ENCODE measurements around the gene CELF5.

Gene CELF5

GRCh38 chr19:3248728-3249326, 24.4 kb downstream of the CELF5 start:
- no peak for DNase-seq

DNA sequence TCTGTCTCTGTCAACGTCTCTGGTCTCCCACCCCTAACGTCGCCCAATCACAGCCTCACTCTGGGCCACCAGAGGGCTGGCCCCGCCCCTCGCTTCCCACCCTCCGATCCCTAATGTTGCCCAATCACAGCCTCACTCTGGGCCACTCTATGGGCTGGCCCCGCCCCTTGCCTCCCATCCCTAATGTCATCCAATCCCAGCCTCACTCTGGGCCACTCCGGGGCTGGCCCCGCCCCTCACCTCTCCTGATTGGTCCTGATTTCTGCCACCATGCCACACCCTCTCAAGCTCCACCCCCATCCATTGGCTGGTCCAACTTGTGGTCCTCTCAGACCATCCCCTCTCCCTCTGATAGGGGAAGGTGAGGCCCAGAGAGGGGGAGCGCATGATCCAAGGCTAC, 24.9 kb downstream of the CELF5 start:
- no peak for DNase-seq

DNA sequence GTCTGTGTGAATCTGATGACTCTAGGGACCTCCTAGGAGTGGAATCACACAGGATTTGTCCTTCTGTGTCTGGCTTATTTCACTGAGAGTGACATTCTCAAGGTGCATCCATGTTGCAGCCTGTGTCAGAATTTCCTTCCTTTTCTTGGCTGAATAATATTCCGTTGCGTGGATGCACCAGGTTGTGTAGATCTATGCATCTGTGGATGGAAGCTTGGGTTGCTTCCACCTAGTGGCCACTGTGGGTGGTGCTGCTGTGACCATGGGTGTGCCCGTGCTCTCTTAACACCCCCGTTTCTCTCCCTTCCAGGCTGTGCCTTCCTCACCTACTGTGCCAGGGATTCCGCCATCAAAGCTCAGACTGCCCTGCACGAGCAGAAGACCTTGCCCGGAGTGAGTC, 26.2 kb downstream of the CELF5 start:
- peak; percentile 9 for DNase-seq

DNA sequence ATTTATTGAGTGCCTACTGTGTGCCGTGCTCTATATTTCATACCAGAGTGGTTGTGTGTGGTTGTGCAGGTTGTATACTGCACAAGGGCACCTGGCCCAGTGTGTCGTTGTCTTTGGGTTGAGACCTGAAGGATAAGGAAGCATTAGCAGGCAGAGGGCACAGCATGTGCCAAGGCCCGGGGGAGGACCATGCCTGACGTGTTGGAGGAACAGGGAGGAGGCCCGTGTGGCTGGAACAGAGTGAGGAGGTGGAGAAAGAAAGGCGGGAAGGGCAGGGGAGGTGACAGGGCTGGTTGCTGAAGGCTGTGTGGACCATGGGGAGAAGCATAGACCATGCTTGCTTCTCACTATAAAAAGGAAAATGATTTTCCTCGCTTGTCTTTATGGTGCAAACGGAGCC, 26.8 kb downstream of the CELF5 start:
- no peak for DNase-seq

DNA sequence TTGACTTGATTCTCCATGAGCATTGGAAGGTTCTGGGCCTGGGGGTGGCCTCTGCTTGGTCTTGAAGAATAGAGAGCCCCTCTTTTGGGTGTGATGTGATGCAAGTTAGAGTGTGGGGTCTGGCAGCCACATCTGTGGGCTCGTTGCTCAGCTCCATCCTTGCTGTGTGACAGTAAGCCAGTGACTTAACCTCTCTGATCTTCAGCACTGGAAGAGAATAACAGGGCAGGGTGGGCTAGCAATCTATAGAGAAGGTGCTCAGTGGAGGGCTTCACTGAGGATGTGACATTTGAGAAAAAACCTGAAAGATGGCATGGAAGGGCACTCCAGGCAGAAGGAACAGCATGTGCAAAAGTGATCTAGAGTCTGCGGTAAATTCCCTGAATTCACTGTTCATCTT, 28.2 kb downstream of the CELF5 start:
- DNase-seq: no peak

- no peak for DNase-seq
These were observed 28.8 kb downstream of the CELF5 start for GRCh38 chr19:3253270-3253669.

DNA sequence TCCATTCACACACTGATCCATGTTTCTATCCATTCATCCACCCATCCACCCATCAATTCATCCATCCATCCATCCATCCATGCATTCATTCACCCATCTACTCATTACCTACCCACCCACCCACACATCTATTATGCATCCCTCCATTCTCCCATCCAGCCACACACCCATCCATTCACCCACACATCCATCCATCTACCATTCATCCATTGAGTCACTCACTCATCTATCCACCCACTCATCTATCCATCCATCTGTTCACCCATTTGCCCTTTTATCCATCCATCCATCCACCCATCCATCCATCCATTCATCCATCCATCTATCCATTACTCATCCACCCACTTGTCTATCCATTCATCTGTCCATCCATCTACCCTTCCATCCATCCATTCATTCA, 30.1 kb downstream of the CELF5 start:
- DNase-seq: no peak

DNA sequence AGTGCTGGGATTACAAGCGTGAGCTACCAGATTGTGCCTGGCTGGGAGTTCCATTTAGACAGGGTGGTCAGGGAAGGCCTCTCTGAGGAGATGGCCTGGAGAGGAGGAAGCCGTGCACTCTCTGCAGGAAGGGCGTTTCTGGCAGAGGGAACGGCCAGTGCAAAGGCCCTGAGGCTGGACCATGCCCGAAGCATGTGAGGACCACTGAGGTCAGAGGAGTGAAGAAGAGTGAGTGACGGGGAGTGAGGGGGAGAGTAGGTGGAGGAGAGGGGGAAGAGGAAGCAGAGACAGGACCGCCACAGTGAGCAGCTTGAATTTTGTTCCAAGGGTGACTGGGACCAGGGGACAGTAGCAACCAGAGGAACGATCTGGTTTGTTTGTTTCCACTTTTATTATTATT, 32.6 kb downstream of the CELF5 start:
- no peak for DNase-seq

GRCh38 chr19:3262362-3262761, 37.9 kb downstream of the CELF5 start:
- no peak for DNase-seq

DNA sequence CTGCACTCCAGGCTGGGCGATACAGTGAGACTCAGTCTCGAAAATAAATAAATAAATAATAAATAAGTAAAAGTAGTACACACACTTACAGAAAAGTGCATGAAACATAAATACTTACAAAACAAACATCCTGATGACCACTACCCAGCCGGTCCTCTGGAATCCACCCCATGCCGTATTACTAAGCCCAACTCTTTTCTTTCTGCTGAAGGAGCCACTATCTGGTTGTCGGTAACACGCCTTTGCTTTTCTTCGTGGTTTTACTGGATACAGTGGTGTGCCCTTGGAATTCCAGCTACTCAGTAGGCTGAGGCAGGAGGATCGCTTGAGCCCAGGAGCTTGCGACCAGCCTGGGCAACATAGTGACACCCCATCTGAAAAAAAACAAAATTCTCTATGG, 39.4 kb downstream of the CELF5 start:
- DNase-seq: no peak

GRCh38 chr19:3265432-3265831, 41.0 kb downstream of the CELF5 start:
- DNase-seq: no peak

GRCh38 chr19:3266092-3266693, 41.7 kb downstream of the CELF5 start:
- no peak for DNase-seq

DNA sequence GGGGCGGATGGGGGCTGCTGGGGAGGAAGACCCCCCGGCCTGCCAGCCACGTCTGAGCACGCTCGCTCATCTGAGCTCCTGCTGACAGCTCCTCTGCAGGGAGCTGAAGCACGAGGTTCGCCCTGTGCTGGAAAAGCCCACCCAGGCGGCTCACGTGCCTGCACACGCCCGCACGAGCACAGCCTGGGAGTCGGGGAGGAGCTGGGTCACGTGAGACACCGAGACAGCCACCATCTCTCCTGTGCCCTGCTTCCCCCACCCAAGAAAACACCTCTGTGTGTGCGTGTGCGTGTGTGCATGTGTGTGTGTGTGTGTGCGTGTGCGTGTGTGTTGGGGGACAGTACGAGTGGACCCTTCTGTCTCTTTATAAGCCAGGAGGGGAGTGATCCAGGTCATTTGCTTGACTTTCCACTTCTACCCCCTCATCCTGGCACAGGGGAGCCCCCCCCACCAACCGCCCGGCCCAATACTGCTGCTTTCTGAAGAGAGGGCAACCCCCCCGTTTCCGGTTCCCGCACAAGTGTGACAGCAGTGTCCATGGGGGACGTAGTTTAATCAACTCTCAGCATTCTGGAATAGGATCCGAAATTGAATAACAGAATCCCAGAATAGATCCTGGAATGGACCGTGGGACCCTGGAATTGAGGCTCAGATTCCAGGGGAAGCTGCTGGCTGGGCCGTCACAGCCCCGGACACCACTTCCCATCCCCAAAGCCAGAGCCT, 42.5 kb downstream of the CELF5 start:
- no peak for DNase-seq

- DNase-seq: no peak
These were observed 43.9 kb downstream of the CELF5 start for GRCh38 chr19:3268326-3268725.

- no peak for DNase-seq
These were observed 44.3 kb downstream of the CELF5 start for GRCh38 chr19:3268763-3269162.

- DNase-seq: no peak
These were observed 45.6 kb downstream of the CELF5 start for GRCh38 chr19:3269916-3270671.

DNA sequence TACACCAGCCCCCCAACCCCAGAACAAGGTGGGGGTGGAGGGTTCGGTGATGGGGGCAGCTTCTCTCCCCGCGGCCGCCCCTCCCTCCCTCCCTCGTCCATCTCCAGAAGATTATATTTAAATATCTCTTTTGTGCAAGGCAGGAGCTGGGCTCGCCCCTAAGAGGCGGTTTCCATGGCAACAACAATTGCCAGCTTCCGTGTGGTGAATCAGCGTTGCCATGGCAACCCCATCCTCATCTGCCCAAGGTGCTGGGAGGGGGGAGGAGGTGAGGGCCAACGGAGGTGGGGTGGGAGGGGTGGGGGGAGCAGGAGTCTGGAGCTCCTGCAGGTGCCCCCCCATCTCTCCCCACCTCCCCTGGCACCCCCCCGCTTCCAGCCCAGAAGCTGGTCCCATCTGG, 46.4 kb downstream of the CELF5 start:
- DNase-seq: peak; percentile 60

- DNase-seq: no peak
These were observed 48.0 kb downstream of the CELF5 start for GRCh38 chr19:3272401-3272931.

DNA sequence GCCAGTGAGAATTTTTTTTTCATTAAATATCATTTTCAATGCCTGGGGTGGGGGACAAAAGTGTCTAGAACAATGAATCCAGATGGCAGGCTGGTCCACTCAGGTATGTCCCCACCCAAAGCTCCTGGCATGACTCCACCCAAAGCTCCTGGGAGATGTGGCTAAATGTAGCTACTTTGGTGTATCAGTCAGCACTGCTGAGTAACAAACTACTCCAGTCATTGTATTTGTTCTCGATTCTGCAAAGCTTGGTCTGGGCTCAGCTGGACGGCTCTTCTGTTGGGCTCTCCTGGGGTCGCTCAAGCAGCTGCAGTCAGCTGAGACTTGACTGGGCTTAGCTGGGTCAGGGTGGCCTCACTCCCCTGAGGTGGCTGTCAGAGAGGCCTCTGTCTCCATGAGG, 48.5 kb downstream of the CELF5 start:
- DNase-seq: no peak

DNA sequence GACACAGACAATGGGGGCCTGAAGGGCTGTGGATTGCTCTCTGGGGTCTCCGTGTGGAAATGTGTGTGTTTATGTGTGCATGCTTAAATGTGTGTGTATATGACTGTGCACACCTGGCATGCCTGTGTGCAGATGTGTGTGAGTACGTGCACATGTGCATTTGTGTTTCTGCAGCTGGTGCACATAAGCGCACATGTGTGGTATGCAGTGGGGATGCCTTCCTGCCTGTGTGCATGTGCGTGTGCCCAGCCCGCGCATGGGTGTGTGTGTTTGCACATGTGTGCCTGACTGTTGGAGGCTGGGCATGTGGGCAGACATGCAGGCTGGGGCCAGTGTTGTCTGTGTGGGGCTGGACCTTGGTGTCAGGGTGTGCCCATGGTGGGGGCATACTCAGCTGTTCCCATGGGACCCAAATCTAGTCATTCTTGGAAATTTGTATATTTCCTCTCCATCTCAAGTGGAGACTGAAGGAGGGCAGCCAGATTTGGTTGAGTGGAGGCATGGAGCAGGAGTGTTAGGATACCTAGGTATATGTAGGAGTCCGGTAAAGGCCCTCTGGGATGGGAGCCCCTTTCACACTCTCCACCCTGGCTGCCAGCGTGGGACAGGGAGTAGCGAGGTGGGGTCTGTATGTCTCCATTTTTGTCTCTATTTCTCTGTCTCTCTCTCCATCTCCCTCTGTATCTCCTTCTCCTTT, 49.9 kb downstream of the CELF5 start:
- DNase-seq: no peak

DNA sequence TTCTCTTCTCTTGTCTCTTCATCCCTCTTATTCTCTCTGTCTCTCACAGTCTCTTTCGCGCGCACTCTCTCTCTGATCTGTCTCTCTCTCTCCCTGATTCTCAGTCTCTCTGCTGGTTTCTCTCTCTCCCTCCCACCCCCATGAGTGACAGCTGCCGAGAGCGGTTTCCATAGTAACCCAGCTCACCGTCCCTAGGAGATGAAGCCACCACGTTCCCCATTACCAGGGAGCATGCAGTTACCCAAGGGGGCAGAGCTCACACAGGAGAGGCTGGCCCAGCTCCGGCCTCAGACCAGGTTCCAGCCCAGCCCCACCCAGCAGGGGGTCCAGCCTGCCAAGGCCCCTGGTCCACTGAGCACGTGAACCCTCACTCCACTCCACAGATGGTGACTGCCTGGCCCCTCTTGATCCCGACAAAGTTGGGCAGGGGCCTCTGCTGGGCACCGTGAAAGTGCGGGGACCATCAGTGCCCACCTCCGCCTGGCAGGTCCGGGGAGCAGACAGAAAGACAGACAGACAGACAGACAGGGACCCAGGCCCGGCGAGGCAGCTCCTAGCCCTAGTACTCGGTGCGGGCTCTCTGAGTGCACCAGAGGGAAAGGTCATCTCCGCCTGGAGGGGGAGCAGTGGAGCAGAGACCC, 50.6 kb downstream of the CELF5 start:
- DNase-seq: peak; percentile 30

DNA sequence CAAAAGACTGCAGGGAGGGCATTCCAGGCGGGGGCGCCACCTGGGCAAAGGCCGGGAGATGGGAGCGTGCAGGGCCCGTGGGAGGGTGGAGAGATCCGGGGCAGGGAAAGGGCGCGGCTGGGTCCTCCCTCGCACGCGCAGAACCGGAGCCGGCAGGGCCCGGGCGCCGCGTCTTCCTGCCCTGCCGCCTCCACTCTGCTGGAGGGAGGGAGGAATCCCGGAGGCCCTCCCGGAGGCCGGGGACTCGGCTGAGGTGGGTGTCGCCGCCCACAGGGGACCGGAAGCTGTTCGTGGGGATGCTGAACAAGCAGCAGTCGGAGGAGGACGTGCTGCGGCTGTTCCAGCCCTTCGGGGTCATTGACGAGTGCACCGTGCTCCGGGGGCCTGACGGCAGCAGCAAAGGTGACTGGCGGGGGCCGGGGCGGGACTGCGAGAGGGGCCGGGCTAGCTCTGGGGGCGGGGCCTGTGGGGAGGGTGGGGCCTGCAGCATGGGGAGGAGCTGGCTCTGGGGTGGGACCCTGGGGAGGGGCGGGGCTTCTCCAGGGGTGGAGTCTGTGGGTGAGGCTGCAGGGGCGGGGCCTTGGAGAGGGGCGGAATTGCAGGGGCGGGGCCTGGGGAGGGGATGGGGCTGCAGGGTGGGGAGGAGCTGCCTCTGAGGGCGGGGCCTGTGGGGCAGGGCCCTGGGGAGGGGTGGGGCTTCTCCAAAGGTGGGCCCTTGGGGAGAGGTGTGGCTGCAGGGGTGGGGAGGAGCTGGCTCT, 51.3 kb downstream of the CELF5 start:
- DNase-seq: peak; percentile 87
